GM21360 (cell line): ENCODE measurements around the gene RAB1A.
"Not testable (repeated sequence)": the region's sequence is repeated elsewhere in the genome, so short reads cannot be mapped to it uniquely, and the experiment has no call there.

Source experiments
- ATAC-seq: cut with Tn5 transposase; IDR thresholded peaks from one replicate; pipeline ENCODE4 v1.9.1; 2021; ENCODE audit warnings: mild to moderate bottlenecking, moderate library complexity; ENCODE audit not compliant: unreplicated experiment

RAB1A gene

GRCh38 chr2:65137197-65137775 is 7.4 kb upstream of the RAB1A start:
- no peak for ATAC-seq

GRCh38 chr2:65136253-65136652 is 6.3 kb upstream of the RAB1A start:
- ATAC-seq: no peak

GRCh38 chr2:65134158-65134557 is 4.3 kb upstream of the RAB1A start:
- ATAC-seq: no peak

GRCh38 chr2:65133626-65134025 is 3.7 kb upstream of the RAB1A start:
- no peak for ATAC-seq

- not testable (repeated sequence) for ATAC-seq
Observed at GRCh38 chr2:65132930-65133329, 3.0 kb upstream of the RAB1A start.

- ATAC-seq: peak; percentile 17
Observed at GRCh38 chr2:65130664-65131175, 814 bp upstream of the RAB1A start.

GRCh38 chr2:65129286-65129825 is 550 bp downstream of the RAB1A start:
- ATAC-seq: no peak

GRCh38 chr2:65128297-65129190 is 1.4 kb downstream of the RAB1A start:
- ATAC-seq: no peak

- ATAC-seq: not testable (repeated sequence)
Observed at GRCh38 chr2:65125457-65125856, 4.4 kb downstream of the RAB1A start.

GRCh38 chr2:65122313-65122712 is 7.6 kb downstream of the RAB1A start:
- no peak for ATAC-seq

- ATAC-seq: no peak
Observed at GRCh38 chr2:65120990-65121693, 8.8 kb downstream of the RAB1A start.

GRCh38 chr2:65116645-65117044 is 13.3 kb downstream of the RAB1A start:
- ATAC-seq: no peak

- no peak for ATAC-seq
Observed at GRCh38 chr2:65114921-65115320, 15.0 kb downstream of the RAB1A start.

- no peak for ATAC-seq
Observed at GRCh38 chr2:65113816-65114215, 16.1 kb downstream of the RAB1A start.

- ATAC-seq: no peak
Observed at GRCh38 chr2:65113229-65113628, 16.7 kb downstream of the RAB1A start.

- no peak for ATAC-seq
Observed at GRCh38 chr2:65112633-65113032, 17.3 kb downstream of the RAB1A start.

GRCh38 chr2:65108780-65109179 is 21.1 kb downstream of the RAB1A start:
- no peak for ATAC-seq

- ATAC-seq: no peak
Observed at GRCh38 chr2:65107530-65107929, 22.4 kb downstream of the RAB1A start.

GRCh38 chr2:65103013-65103715 is 26.7 kb downstream of the RAB1A start:
- no peak for ATAC-seq

GRCh38 chr2:65101071-65101470 is 28.8 kb downstream of the RAB1A start:
- ATAC-seq: no peak

- ATAC-seq: no peak
Observed at GRCh38 chr2:65098741-65099140, 31.2 kb downstream of the RAB1A start.
